Panc1 (cell line): ENCODE results near the gene CTNND1. TPM values are rescaled to one million over a fixed set of nuclear protein-coding genes. Genes with fewer than 3 reads are reported as not detected.

Source experiments
- ATAC-seq: fragments of 200-7000 bp; cut with Tn5 transposase; 2 replicates; pipeline ENCODE4 v1.9.1; 2020; ENCODE audit warnings: mild to moderate bottlenecking, moderate library complexity
- BruUV-seq: library from RNA; stranded (reverse); fragments of 400-500 nt; replicated peaks from 2 replicates; lab custom pipeline; 2021; lab: Mats Ljungman, UMichigan
- CTCF ChIA-PET: fragments of 300-600 bp; sonication (Branson Sonifier 250); formaldehyde crosslinking; loops from one replicate; lab custom pipeline; 2022; ENCODE audit warnings: antibody characterized with exemption; lab: Charles Lee
- POLR2A ChIA-PET: fragments of 300-600 bp; sonication (Branson Sonifier 250); formaldehyde crosslinking; loops from one replicate; lab custom pipeline; 2022; ENCODE audit warnings: antibody characterized with exemption; lab: Charles Lee
- DNase-seq: peaks from one replicate; pipeline ENCODE4 v3.0.0-alpha.2; 2010; ENCODE audit warnings: low read depth, low spot score
- H3K27ac ChIP-seq: 2 replicates; pipeline ENCODE4 v1.5.1; 2011; ENCODE audit warnings: mild to moderate bottlenecking, low read length, inconsistent platforms
- H3K27me3 ChIP-seq: fragments of 200-500 bp; sonication (Bioruptor generic); 2 replicates; pipeline ENCODE4 v1.6.0; 2014; ENCODE audit warnings: low read length, inconsistent platforms; ENCODE audit not compliant: control insufficient read depth, insufficient read depth
- H3K36me3 ChIP-seq: fragments of 200-500 bp; sonication (Bioruptor generic); 2 replicates; pipeline ENCODE4 v1.5.1; 2014; ENCODE audit warnings: inconsistent platforms, mild to moderate bottlenecking, low read length, moderate library complexity; ENCODE audit not compliant: control insufficient read depth, insufficient read depth
- H3K4me1 ChIP-seq: 2 replicates; pipeline ENCODE4 v1.5.1; 2011; ENCODE audit warnings: inconsistent platforms, mild to moderate bottlenecking, low read length, moderate library complexity; ENCODE audit not compliant: control insufficient read depth, insufficient read depth
- H3K4me3 ChIP-seq, 2 experiments: 2 replicates each; pipeline ENCODE4 v1.5.1; 2011 to 2012; ENCODE audit warnings: low read depth in 2 of 2, low read length in 2 of 2, mild to moderate bottlenecking in 2 of 2, inconsistent platforms in 1 of 2, moderate library complexity in 1 of 2
- H3K9me3 ChIP-seq: fragments of 200-500 bp; sonication (Bioruptor generic); 2 replicates; pipeline ENCODE4 v1.5.1; 2014; ENCODE audit warnings: low read depth, mild to moderate bottlenecking, inconsistent platforms, low read length, moderate library complexity; ENCODE audit not compliant: control insufficient read depth, insufficient read depth
- CTCF ChIP-seq: fragments of 450-650 bp; IDR thresholded peaks from 2 replicates; pipeline ENCODE4 v1.5.1; 2017; ENCODE audit warnings: mild to moderate bottlenecking
- POLR2AphosphoS5 ChIP-seq: IDR thresholded peaks from 2 replicates; pipeline ENCODE4 v1.6.1; 2012; ENCODE audit warnings: mild to moderate bottlenecking, low read depth, low read length, moderate library complexity
- REST ChIP-seq, 2 experiments: IDR thresholded peaks; 2 replicates each; pipeline ENCODE4 v1.6.1; 2011 to 2012; ENCODE audit warnings: low read depth in 2 of 2, control low read depth in 1 of 2, low read length in 1 of 2, mild to moderate bottlenecking in 1 of 2, moderate library complexity in 1 of 2; ENCODE audit not compliant: insufficient read depth in 1 of 2
- SIN3A ChIP-seq: IDR thresholded peaks from 2 replicates; pipeline ENCODE4 v1.6.1; 2012; ENCODE audit warnings: low read depth, mild to moderate bottlenecking, low read length, moderate library complexity, borderline replicate concordance; ENCODE audit not compliant: insufficient read depth
- TCF7L2 ChIP-seq: IDR thresholded peaks from 2 replicates; pipeline ENCODE4 v1.6.1; 2011; ENCODE audit warnings: mild to moderate bottlenecking, low read depth, low read length, inconsistent platforms
- in situ Hi-C: cut with HindIII; loops from 2 replicates; pipeline ENCODE4 v1.10.0; 2016; ENCODE audit warnings: low sequenced_read_pairs, low pct_unique_long_range_greater_than_20kb
- intact Hi-C: fragments of 100-400 bp; cut with micrococcal nuclease; formaldehyde crosslinking; loops from one replicate; pipeline ENCODE4 v1.10.0; 2022; ENCODE audit not compliant: unreplicated experiment
- total RNA-seq: library from RNA; stranded (reverse); gene quantifications from one replicate; pipeline ENCODE4 v1.2.1, GENCODE V29; 2021; ENCODE audit not compliant: unreplicated experiment

The CTNND1 gene
- total RNA-seq, 1 experiment from 2014 or later: 189 TPM

GRCh38 chr11:57746920-57747319 is 14.7 kb upstream of the CTNND1 start:
- no peak for TF ChIP-seq CTCF
- TF ChIP-seq SIN3A: no peak
- TF ChIP-seq REST (IDR thresholded peaks at IDR 0.05; ENCODE audit: insufficient read depth in 1 of 2, low read depth in 2 of 2, low read length in 1 of 2): no peak
- no peak for TF ChIP-seq POLR2AphosphoS5
- no peak for TF ChIP-seq TCF7L2
- Histone ChIP-seq H3K4me3 (no peak overlapping the region), H3K27me3 (no peaks in the 10 kb centered on the region), H3K36me3 (peaks cover 7% of the 10 kb centered on the region; the same call in 1 of the 2 replicates), H3K9me3 (no peaks in the 10 kb centered on the region), H3K27ac (no peak overlapping the region), H3K4me1 (peaks cover 7% of the 10 kb centered on the region)
- ChIA-PET CTCF (no interaction called here), POLR2A (no interaction called here)
- no TSS peak for BruUV-seq
- in situ Hi-C loops: no loop called here
- ATAC-seq (no peak), DNase-seq (no peak)
- intact Hi-C loops: loop anchor here (5.0 kb wide), 1 partner anchor 765 kb away; no protein-coding TSS in a partner anchor

- no TSS peak for BruUV-seq
- TF ChIP-seq SIN3A (no peak), POLR2AphosphoS5 (no peak), TCF7L2 (no peak), CTCF (no peak), REST (IDR thresholded peaks at IDR 0.05; ENCODE audit: insufficient read depth in 1 of 2, low read depth in 2 of 2, low read length in 1 of 2) (no peak)
Observed at GRCh38 chr11:57751176-57751575, 10.4 kb upstream of the CTNND1 start.

More at GRCh38 chr11:57751176-57751575, 10.4 kb upstream of the CTNND1 start:
- no peak for DNase-seq
- Histone ChIP-seq H3K27me3 (no peaks in the 10 kb centered on the region), H3K36me3 (no peaks in the 10 kb centered on the region), H3K27ac (peak overlapping the region; percentile 12; the same call in 1 of the 2 replicates), H3K4me3 (no peak overlapping the region), H3K4me1 (no peaks in the 10 kb centered on the region; the same call in 1 of the 2 replicates), H3K9me3 (no peaks in the 10 kb centered on the region)
- CTCF ChIA-PET: interaction anchor here (1.1 to 2.0 kb wide), 4 partner anchors 9 to 535 kb away, joined by 3 to 34 read pairs (median 4); no protein-coding TSS in a partner anchor
- POLR2A ChIA-PET: interaction anchor here (0.5 to 1.6 kb wide), 2 partner anchors 10 to 33 kb away, joined by 4 to 6 read pairs; partner anchors contain the start of gene CTNND1
- peak; percentile 20; the same call in 1 of the 2 replicates for ATAC-seq
- in situ Hi-C loops (no loop called here), intact Hi-C loops (loop anchor here (1.0 kb wide), 1 partner anchor 49 kb away; no protein-coding TSS in a partner anchor)
